Right lobe of liver (tissue), 4 donors: ENCODE measurements around the gene SLC27A5.

ENCODE experiments used
- POLR2A ChIP-seq: fragments of 450-650 bp; IDR thresholded peaks from one replicate; pipeline ENCODE4 v1.6.1; 2017; ENCODE audit warnings: antibody characterized with exemption, mild to moderate bottlenecking
- TF ChIP-seq, protein P1 (sequence below), 4 donors: fragments of 200-600 bp in 3 of 4; fragments of 450-650 bp in 1 of 4; IDR thresholded peaks; one replicate each; pipeline versions ENCODE4 v1.5.1 to v1.8.0; 2016 to 2022; ENCODE audit warnings: antibody characterized with exemption in 4 of 4, mild to moderate bottlenecking in 2 of 4
- donor health status: DM: no; HTN: no; CAD: no.
- donor health status: DM: no; HTN: no; CAD: no.
- donor health status: DM: no; HTN: yes; CAD: no.

DNA sequence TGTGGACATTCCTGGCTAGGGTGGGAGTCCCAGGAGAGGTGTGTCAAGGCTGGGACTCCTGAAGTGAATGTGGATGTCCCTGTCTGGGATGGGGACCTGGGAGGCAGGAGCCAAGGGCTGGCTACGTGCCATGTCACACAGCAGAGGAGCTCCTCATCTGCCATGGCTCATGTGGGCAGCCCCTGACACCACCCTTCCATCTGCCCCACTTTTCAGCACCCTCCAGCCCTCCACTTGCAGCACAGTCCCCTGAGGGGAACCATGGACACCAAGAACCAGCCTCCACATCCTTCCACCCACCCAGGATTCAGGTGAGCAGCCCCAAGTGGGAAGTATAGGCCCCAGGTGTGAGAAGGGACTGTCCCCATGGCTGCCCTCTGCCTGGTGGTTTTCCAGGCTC lies 33.9 kb downstream of the SLC27A5 start:
- TF ChIP-seq, protein P1, sequence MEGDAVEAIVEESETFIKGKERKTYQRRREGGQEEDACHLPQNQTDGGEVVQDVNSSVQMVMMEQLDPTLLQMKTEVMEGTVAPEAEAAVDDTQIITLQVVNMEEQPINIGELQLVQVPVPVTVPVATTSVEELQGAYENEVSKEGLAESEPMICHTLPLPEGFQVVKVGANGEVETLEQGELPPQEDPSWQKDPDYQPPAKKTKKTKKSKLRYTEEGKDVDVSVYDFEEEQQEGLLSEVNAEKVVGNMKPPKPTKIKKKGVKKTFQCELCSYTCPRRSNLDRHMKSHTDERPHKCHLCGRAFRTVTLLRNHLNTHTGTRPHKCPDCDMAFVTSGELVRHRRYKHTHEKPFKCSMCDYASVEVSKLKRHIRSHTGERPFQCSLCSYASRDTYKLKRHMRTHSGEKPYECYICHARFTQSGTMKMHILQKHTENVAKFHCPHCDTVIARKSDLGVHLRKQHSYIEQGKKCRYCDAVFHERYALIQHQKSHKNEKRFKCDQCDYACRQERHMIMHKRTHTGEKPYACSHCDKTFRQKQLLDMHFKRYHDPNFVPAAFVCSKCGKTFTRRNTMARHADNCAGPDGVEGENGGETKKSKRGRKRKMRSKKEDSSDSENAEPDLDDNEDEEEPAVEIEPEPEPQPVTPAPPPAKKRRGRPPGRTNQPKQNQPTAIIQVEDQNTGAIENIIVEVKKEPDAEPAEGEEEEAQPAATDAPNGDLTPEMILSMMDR (IDR thresholded peaks at IDR 0.05), result no peak
- TF ChIP-seq POLR2A, result no peak
